Measurements from ENCODE around the gene GALNTL6.

GRCh38 chr4:172555725-172556124, 742.5 kb downstream of the GALNTL6 start:
- no peak for TF ChIP-seq HBP1 (CRISPR knock-in tag; IDR thresholded peaks at IDR 0.05)
- no peak for TF ChIP-seq DIDO1 (tag; IDR thresholded peaks at IDR 0.05; ENCODE audit: low read depth)
- TF ChIP-seq BRF2 (IDR thresholded peaks at IDR 0.05; ENCODE audit: borderline replicate concordance, insufficient read depth, insufficient read length) = no peak
- no peak for TF ChIP-seq TBL1XR1 (IDR thresholded peaks at IDR 0.05; ENCODE audit: low read length in 2 of 2)
- TF ChIP-seq NFYB (IDR thresholded peaks at IDR 0.05; ENCODE audit: extremely low read depth, insufficient read length) = no peak
- TF ChIP-seq HMGXB4 (CRISPR knock-in tag; IDR thresholded peaks at IDR 0.05) = no peak
- no peak for TF ChIP-seq POLR2A (conservative IDR thresholded peaks at IDR 0.05)
- TF ChIP-seq SETDB1 (IDR thresholded peaks at IDR 0.05; ENCODE audit: low read length) = no peak
- TF ChIP-seq BRCA1 (IDR thresholded peaks at IDR 0.05) = no peak
- TF ChIP-seq BRCA1 (CRISPR knock-in tag; IDR thresholded peaks at IDR 0.05) = no peak
- no peak for TF ChIP-seq FIP1L1 (IDR thresholded peaks at IDR 0.05; ENCODE audit: low read depth, low read length, poor library complexity, severe bottlenecking)
- TF ChIP-seq CREM (IDR thresholded peaks at IDR 0.05; ENCODE audit: low read depth) = no peak
- no peak for TF ChIP-seq DACH1 (IDR thresholded peaks at IDR 0.05; ENCODE audit: partially characterized antibody)
- TF ChIP-seq NR3C1 (CRISPR knock-in tag; IDR thresholded peaks at IDR 0.05) = no peak
- TF ChIP-seq CBX8 (IDR thresholded peaks at IDR 0.05; ENCODE audit: borderline replicate concordance, extremely low read depth, low read depth, low read length, poor library complexity, severe bottlenecking) = no peak

All from K562 (cell line).